Adrenal gland (tissue), 12 donors: ENCODE results near the gene CCL19. TPM values are rescaled to one million over a fixed set of nuclear protein-coding genes. Genes with fewer than 3 reads are reported as not detected.

ENCODE experiments used
- DNase-seq, 7 donors: peaks; one replicate each; pipeline ENCODE4 v3.0.0-alpha.2; 2019 to 2020
- H3K27ac ChIP-seq, 5 donors: fragments of 200-600 bp; sonication (generic) in 4 of 5; 1 replicate in 3 of 5; 2 replicates in 2 of 5; pipeline versions ENCODE4 v1.5.1 to v1.8.0; 2016 to 2020; ENCODE audit warnings: mild to moderate bottlenecking in 1 of 5
- H3K27me3 ChIP-seq: fragments of 200-600 bp; 2 replicates; pipeline ENCODE4 v1.8.0; 2021
- H3K36me3 ChIP-seq, 2 donors: fragments of 200-600 bp; replicated peaks in 1 of 2; 1 replicate in 1 of 2; 2 replicates in 1 of 2; pipeline versions ENCODE4 v1.5.1 to v1.8.0; 2018 to 2022
- H3K4me1 ChIP-seq, 2 donors: fragments of 200-600 bp; replicated peaks in 1 of 2; 1 replicate in 1 of 2; 2 replicates in 1 of 2; pipeline versions ENCODE4 v1.5.1 to v1.8.0; 2018 to 2021
- H3K4me3 ChIP-seq, 4 donors: fragments of 200-600 bp; sonication (generic) in 3 of 4; one replicate each; pipeline ENCODE4 v1.5.1; 2016 to 2018
- H3K9me3 ChIP-seq, 3 donors: fragments of 200-600 bp; sonication (generic) in 1 of 3; replicated peaks in 1 of 3; 1 replicate in 2 of 3; 2 replicates in 1 of 3; pipeline versions ENCODE4 v1.5.1 to v1.8.0; 2016 to 2021
- POLR2A ChIP-seq, 2 donors: fragments of 450-650 bp; IDR thresholded peaks; one replicate each; pipeline ENCODE4 v1.6.1; 2017; ENCODE audit warnings: antibody characterized with exemption in 2 of 2, mild to moderate bottlenecking in 2 of 2, moderate library complexity in 1 of 2
- WGBS, 4 donors: extraction: QIAGEN DNeasy Blood & Tissue Kit in 2 of 4; methylation state at CpG; one replicate each; pipeline versions ENCODE4 v1.1.5 to v1.1.7; 2013 to 2017; 5-methylcytosine and 5-hydroxymethylcytosine counted together
- intact Hi-C, 2 donors: fragments of 100-400 bp; cut with DNase I; formaldehyde crosslinking; loops; one replicate each; pipeline versions ENCODE4 v1.14.1 to v1.15.0; 2022 to 2023
- polyA plus RNA-seq, 3 donors: library from polyadenylated mRNA; stranded (reverse); fragments of 200-250 nt in 2 of 3; fragments of 350-450 nt in 1 of 3; fragmentation: Illumina TruSeq in 1 of 3; extraction: RNeasy Lipid Tissue Mini Kit (QIAGEN cat#74804) in 1 of 3; gene quantifications; one replicate each; pipeline ENCODE4 v1.2.3, GENCODE V29; 2013 to 2014
- total RNA-seq, 9 donors: library from RNA; depleted of rRNA in 4 of 9; stranded (reverse); fragments of >200 nt in 4 of 9; fragments of 120-200 nt in 1 of 9; fragmentation: NEBNext Ultra II Directional in 1 of 9; extraction: Animal tissue kit (Norgen Biotek cat#: 25700) in 1 of 9; gene quantifications; one replicate each; pipeline versions ENCODE4 v1.1.0 to v1.2.4, GENCODE V29; 2013 to 2023
- TF ChIP-seq, protein P1 (sequence below), 6 experiments: fragments of 450-650 bp in 4 of 6; fragments of 200-600 bp in 2 of 6; sonication (generic) in 1 of 6; IDR thresholded peaks; 1 replicate in 5 of 6; 2 replicates in 1 of 6; pipeline versions ENCODE4 v1.5.1 to v1.8.0; 2016 to 2021; ENCODE audit warnings: antibody characterized with exemption in 6 of 6, mild to moderate bottlenecking in 2 of 6, moderate library complexity in 1 of 6
- donor health status: healthy with polysubstance abuse.
- donor health status: Bipolar disorder and iron deficiency.
- donor health status: DM: yes; HTN: yes; CAD: no.
- donor health status: DM: no; HTN: no; CAD: no.
- donor health status: DM: no; HTN: no; CAD: no.
- donor health status: DM: yes; HTN: yes; CAD: no.

The CCL19 gene
- total and polyA plus RNA-seq, 12 donors = 0.39 to 23.3 (median 5.0) TPM; not detected in 6

DNA sequence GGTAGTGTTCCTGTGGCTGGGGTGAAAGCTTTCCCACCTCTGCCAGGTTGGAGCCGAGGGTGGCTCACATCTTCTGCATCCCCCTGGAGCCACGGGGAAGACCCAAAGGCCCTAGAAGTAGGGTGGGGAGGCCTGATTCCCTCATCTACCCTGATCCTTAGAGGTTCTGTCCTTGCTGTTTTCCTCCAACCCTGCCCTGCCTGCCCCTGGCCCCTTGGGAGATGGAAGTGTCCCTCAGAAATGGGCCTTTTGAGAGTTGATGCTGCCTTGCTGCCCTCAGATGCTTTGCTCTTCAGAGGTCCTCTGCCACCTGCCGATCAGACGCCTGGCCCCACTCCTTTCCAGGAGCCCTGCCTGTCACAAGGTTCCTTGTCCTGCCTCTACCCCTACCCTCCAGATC, 6.3 kb downstream of the CCL19 start:
- Histone ChIP-seq H3K27me3 (no peaks in the 10 kb centered on the region), H3K9me3 (no peaks in the 10 kb centered on the region), H3K36me3 (no peaks in the 10 kb centered on the region), H3K4me3 (no peak overlapping the region), H3K27ac (no peak overlapping the region), H3K4me1 (no peaks in the 10 kb centered on the region)
- intact Hi-C loops = no loop called here
- no peak for DNase-seq
- no peak for TF ChIP-seq POLR2A (IDR thresholded peaks at IDR 0.05)
- TF ChIP-seq, protein P1, sequence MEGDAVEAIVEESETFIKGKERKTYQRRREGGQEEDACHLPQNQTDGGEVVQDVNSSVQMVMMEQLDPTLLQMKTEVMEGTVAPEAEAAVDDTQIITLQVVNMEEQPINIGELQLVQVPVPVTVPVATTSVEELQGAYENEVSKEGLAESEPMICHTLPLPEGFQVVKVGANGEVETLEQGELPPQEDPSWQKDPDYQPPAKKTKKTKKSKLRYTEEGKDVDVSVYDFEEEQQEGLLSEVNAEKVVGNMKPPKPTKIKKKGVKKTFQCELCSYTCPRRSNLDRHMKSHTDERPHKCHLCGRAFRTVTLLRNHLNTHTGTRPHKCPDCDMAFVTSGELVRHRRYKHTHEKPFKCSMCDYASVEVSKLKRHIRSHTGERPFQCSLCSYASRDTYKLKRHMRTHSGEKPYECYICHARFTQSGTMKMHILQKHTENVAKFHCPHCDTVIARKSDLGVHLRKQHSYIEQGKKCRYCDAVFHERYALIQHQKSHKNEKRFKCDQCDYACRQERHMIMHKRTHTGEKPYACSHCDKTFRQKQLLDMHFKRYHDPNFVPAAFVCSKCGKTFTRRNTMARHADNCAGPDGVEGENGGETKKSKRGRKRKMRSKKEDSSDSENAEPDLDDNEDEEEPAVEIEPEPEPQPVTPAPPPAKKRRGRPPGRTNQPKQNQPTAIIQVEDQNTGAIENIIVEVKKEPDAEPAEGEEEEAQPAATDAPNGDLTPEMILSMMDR (IDR thresholded peaks at IDR 0.05) = no peak
- 84 to 98% (median 97%) methylated on average over 4 of the region's 4 CpGs for WGBS, 4 donors

DNA sequence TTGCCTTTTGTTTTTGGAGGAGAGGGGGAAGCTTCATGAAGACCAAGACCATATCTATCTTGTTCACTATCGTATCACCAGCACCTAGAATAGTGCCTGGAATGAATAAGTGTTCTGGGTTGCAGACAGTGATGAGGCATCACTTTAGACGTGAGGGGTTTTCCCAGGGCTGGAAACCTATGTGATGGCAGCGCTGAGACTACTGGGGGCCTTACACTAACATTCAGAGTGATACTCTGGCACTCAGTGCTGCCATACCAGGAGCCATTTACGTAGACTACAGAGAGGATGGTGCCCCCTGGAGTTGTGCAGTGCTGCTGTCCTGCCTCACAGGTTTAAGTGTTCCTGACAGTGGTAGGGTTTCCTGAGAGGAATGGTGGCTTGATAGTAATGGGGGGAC, 6.9 kb downstream of the CCL19 start:
- Histone ChIP-seq H3K9me3 (no peaks in the 10 kb centered on the region), H3K36me3 (no peaks in the 10 kb centered on the region), H3K27ac (no peak overlapping the region), H3K27me3 (no peaks in the 10 kb centered on the region), H3K4me1 (no peaks in the 10 kb centered on the region), H3K4me3 (no peak overlapping the region)
- no peak for DNase-seq
- 90 to 93% (median 91%) methylated on average over 3 to 4 of the region's 4 CpGs for WGBS, 4 donors
- intact Hi-C loops = no loop called here
- TF ChIP-seq, protein P1 (IDR thresholded peaks at IDR 0.05) = no peak
- TF ChIP-seq POLR2A (IDR thresholded peaks at IDR 0.05) = no peak

DNA sequence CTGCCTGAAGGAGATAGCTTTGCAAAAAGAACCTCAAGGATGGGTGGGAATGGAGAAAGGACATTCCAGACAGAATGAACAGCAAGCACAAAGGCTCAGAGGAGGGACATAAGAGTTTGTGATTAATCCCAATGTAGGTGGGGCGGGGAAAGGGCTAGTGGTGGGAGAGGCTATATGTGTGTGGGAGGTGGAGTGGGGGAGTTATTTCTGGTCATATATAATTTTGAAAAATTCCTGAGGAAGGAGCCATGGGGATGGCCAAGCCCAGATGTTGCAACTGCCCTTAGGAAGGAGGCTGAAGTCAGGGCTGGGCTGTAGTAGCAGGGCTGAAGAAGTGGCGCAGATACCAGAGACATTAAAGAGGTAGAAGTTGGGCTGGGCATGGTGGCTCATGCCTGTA, 15.2 kb downstream of the CCL19 start:
- TF ChIP-seq, protein P1 (IDR thresholded peaks at IDR 0.05) = no peak
- TF ChIP-seq POLR2A (IDR thresholded peaks at IDR 0.05) = no peak
- Histone ChIP-seq H3K27me3 (no peaks in the 10 kb centered on the region), H3K27ac (no peak overlapping the region), H3K4me1 (no peaks in the 10 kb centered on the region), H3K9me3 (no peaks in the 10 kb centered on the region), H3K4me3 (no peak overlapping the region), H3K36me3 (no peaks in the 10 kb centered on the region)
- no peak for DNase-seq
- WGBS, 4 donors = 89 to 100% (median 93%) methylated on average over 2 of the region's 2 CpGs
- intact Hi-C loops = no loop called here

DNA sequence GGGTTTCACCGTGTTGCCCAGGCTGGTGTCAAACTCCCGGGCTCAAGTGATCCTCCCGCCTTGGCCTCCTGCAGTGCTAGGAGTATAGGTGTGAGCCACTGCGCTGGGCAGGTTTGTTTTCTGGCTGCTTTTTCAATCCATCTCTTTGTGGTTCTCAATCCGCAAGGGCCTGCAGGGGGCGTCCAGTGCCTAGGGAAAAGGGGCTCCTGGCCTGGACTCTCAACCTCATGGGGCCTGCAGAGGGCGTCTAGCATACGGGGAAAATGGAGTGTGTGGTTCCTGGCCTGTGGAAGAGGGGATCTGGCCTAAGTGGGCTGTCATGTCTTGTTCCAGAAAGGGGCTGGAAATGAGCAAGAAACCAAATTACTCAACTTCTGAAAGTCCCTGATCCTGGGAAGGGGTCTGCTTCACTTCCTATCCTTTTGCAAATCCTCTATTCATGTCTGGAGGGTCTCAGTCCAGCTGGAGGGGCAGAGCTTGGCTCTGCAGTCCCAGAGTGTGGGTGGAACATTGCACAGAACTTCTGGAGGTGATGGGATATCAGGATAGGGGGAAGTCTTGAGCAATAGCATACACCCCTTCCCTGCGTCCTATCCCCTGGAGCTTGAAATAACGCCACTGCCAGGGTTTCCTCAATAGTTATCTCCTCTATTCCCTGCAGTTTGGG, 15.9 kb downstream of the CCL19 start:
- Histone ChIP-seq H3K36me3 (no peaks in the 10 kb centered on the region), H3K9me3 (no peaks in the 10 kb centered on the region), H3K27ac (no peak overlapping the region), H3K4me1 (no peaks in the 10 kb centered on the region), H3K4me3 (no peak overlapping the region), H3K27me3 (no peaks in the 10 kb centered on the region)
- TF ChIP-seq POLR2A (IDR thresholded peaks at IDR 0.05) = no peak
- TF ChIP-seq, protein P1 (IDR thresholded peaks at IDR 0.05) = peak in 5 of 6 experiments; percentile 20 to 58 (median 47)
- WGBS, 4 donors = 47 to 79% (median 55%) methylated on average over 5 to 10 of the region's 10 CpGs
- peak in 5 of 7 donors; percentile 40 to 70 (median 48) for DNase-seq
- intact Hi-C loops = no loop called here
